ENCODE results near the gene IL27RA.

The IL27RA gene

DNA sequence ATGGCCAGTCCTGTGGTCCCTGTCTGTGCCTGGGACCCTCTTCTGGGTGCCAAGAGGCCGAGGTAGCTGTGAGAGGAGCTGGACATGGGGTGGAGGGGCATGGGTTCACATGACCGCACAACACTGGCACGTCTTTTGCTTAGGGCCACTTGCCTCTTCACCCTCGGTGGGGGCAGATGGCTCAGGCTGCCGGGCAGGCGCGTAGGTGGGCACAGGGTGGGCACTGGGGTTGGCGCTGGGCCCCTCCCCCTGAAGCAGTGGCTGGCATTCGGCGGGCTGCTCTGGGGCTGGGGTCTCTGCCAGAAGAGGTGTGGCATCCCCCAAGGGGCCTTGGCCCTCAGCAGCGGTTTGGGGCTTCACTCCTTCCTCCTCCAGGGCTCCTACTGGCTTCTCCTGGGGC, 21.9 kb downstream of the IL27RA start:
- no peak for TF ChIP-seq POLR2A (IDR thresholded peaks at IDR 0.05; ENCODE audit: low read depth, low read length)
- no peak for FAIRE-seq
- DNase-seq (ENCODE audit: insufficient read length, low spot score) = no peak

DNA sequence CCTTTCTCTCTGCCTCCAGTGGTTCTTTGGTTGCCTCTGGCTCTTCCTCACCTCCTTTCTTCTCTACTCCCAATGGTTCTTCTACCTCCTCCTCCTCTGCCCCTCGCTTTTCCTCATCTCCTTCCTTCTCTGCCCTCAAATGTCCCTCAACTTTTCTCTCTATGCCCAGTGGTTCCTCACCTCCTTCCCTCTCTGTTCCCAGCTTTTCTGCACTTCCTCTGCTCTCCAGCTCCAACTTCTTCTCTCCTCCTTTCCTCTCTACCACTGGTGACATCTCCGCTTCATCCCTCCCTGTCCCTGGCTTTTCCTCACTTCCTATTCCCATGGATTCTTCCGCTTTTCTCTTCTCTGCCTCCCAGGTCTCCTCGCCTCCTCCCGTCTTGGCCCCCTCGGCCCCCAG, 22.5 kb downstream of the IL27RA start:
- DNase-seq (ENCODE audit: insufficient read length, low spot score) (no peak), FAIRE-seq (no peak)
- no peak for TF ChIP-seq POLR2A (IDR thresholded peaks at IDR 0.05; ENCODE audit: low read depth, low read length)

DNA sequence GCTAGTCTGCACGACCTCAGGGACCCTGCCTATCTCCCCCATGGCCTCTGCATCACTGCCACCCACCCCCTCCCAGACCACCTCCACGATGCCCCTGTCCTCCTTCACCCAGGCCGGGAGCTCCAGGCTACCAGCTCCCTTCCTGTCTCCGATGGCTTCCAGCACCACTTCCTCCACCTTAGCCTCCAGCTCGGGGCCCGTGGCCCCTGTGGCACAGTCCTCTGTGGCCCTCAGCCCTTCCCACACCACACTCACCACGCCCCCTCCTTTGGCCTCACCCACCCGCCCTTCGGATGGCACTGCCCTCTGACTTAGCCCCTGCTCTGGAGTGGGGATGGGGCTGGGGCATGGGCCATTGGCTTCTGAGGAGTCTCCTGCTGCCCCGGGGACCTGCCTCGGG, 23.2 kb downstream of the IL27RA start:
- no peak for DNase-seq (ENCODE audit: insufficient read length, low spot score)
- no peak for FAIRE-seq

DNA sequence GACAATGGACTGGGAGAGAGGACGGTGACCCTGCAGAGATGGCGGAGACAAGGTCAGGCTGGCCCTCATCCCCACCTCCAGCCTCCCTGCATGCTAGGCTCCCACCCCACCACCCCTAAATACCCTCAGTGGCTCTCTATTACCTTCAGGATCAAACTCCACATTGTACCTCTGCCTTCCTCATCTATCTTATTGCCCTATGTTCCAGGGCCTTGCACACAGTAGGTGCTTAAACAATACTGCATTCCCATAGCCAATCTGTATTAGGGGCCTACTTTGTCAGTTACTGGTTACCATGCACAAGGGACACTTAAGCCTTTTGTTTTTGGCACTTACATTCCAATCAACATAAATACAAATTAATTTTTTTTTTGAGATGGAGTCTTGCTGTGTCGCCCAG, 23.8 kb downstream of the IL27RA start:
- no peak for FAIRE-seq
- no peak for DNase-seq (ENCODE audit: insufficient read length, low spot score)
- no peak for TF ChIP-seq POLR2A (IDR thresholded peaks at IDR 0.05; ENCODE audit: low read depth, low read length)

More for the DNA sequence above, 23.2 kb downstream of the IL27RA start:
- TF ChIP-seq POLR2A (IDR thresholded peaks at IDR 0.05; ENCODE audit: low read depth, low read length) = no peak

DNA sequence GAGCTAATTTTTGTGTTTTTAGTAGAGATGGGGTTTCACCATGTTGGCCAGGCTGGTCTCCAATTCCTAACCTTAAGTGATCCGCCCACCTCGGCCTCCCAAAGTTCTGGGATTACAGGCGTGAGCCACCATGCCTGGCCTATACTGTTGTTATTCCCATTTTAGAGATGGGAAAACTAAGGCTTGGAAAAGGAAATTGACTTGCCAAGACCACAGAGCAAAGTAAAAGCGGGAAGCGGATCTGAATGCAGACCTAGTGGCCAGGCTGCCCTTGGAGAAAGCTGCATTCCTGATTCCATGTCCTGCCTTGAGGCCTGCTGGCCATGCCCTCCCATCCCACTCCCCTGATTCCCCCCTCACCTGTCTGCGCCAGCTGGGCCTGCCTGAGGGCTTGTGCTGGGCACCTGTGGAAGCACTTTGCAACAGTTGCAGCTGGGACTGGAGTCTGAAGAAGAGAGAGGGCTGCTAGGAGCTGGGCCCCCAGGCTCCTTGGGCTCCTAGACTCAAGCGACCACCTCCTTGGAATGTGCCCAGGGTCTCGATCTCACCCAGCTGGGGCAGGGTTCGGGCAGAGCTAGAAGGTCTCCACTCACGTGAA, 24.6 kb downstream of the IL27RA start:
- TF ChIP-seq POLR2A (IDR thresholded peaks at IDR 0.05; ENCODE audit: low read depth, low read length) = no peak
- no peak for FAIRE-seq

DNA sequence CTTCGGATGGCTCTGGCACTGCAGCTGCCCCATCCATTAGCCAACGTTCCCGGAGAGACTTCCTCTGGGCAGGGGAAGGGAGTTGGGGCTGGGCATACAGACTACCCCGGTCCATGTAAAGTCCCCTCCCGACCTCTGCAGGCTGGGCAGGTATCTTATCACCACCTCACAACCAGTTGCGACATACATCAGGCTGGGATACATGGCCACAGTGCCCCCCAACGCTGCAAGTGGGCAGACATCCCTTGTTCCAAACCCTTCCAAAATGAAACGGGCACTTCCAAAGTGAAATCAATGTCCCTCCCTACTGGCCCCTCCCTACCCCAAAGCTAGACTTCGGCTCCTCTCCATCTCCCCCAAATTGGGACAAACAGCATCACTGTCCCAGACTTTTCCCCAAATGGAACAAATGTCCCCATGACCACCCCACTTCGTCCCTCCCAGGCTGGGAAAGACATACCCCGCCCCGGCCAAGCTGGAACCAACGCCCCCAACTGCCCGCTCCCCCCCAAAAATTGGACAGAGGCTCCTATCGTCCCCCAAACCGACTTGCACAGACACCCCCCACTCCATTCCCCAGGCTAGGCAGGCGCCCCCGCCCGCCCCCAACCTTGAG, 25.3 kb downstream of the IL27RA start:
- FAIRE-seq (no peak), DNase-seq (ENCODE audit: insufficient read length, low spot score) (no peak)

More for the DNA sequence above, 24.6 kb downstream of the IL27RA start:
- no peak for DNase-seq (ENCODE audit: insufficient read length, low spot score)

DNA sequence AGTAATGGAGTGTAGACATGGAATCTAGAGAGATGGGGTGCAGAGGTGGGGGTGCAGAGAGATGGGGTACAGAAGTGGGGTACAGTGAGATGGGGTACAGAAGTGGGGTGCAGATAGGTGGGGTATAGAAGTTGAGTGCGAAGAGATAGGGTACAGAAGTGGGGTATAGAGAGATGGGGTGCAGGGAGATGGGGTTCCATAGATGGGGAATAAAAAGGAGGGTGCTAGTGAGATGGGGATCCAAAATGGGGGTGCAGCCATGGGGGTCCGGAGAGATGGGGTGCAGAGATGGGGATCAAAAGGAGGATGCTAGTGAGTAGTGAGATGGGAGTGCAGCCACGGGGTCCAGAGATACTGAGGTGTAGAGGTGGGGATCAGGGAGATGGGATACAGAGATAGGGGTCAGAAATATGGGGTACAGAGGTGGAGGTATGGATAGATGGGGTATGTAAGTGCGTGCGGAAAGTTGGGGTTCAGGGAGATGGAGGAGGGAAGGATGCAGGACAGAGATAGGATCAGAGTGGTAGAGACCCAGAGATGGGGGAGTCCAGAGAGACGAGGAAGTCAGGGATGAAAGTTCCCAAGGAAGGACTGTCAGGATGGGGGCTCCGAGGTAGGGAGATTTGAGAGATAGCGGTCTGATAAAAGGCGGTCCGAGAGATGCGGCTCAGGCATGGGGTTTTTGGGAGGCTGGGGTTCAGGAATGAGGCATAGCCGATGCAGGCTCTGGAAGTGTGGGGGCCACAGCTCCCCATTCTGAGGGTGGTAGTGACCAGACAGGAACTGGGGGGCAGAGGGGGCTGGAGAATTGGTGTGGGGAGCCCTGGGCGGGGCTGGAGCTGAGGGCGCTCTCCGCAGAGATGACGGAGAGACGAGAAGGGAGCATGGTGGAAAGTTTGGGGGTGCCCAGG, 26.9 kb downstream of the IL27RA start:
- DNase-seq (ENCODE audit: insufficient read length, low spot score) = no peak
- no peak for TF ChIP-seq POLR2A (IDR thresholded peaks at IDR 0.05; ENCODE audit: low read depth, low read length)
- no peak for FAIRE-seq

More for the DNA sequence above, 25.3 kb downstream of the IL27RA start:
- TF ChIP-seq POLR2A (IDR thresholded peaks at IDR 0.05; ENCODE audit: low read depth, low read length) = no peak

DNA sequence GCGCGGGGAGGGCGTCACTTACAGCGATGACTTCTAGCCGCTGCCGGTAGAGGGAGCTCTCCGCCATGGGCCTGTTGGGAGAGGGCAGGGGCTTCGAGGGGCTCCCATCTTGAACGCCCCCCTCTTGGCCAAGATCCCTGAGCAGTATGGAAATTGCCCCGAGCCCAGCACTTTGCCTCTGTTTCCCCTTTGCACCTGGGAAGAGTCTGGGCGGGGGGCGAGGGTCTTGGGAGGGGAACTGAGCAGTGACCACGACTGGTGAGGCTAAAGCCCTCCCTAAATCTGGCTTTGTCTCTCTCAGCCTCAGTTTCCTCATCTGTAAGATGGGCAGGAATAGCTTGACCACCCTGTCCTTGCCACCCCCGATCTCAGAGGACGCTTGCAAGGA, 27.5 kb downstream of the IL27RA start:
- FAIRE-seq = no peak
- no peak for DNase-seq (ENCODE audit: insufficient read length, low spot score)

DNA sequence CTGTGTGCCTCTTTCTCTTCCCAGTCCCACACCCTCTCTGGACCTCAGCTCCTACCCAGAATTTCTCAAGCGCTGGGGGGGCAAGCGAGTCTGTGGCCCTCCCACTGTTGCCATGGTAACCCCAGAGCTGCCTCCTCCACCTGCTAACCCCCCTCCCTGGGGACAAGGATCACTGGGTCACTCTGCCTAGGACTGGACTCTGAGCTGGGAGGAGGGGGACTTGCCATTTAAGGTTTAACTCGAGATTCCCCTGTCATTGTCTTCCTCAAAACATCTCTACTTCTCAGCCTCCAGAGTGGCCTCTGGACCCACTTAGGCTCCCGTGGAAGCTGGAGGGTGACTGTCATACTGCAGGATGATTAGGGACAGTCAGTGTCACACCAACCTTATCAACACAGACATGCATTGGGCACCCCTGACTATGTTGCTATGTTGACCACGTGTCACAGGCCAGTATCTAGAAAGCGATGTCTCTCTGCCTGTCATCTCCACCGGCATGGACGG, 28.1 kb downstream of the IL27RA start:
- no peak for TF ChIP-seq POLR2A (IDR thresholded peaks at IDR 0.05; ENCODE audit: low read depth, low read length)
- DNase-seq (ENCODE audit: insufficient read length, low spot score) = no peak
- FAIRE-seq = no peak

More for the DNA sequence above, 27.5 kb downstream of the IL27RA start:
- TF ChIP-seq POLR2A (IDR thresholded peaks at IDR 0.05; ENCODE audit: low read depth, low read length) = no peak

DNA sequence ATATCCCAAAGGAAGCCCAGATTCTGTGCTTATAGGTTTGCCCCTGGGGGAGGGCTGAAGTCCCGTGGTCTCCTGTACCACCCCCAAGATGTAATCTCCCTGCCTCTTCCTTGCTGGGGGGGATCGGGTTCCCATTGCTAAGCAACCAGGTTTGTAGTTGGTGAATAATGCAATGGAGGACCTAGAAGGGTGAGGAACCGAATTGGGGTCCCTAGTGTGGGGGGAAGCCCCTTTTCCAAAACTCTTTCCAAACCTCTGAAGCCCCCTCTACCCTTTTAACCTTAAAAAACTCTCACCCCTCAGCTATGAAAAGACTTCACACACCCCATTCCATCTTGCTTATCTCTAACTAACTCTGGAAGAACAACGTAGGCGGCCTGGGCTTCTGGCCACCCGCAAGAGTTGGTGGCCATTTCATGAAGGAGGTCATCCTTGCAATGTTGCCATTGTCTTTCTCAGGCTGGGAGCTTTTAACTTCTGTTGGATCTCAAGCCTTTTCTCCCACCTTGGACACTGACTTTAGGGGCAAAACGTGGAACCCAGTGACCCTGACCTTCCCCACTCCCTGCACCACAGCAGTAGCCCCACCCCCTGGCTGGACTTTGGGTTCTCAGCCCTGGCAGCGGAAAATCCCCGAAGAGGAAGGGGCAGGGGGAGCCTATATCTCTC, 29.7 kb downstream of the IL27RA start:
- FAIRE-seq (no peak), DNase-seq (ENCODE audit: insufficient read length, low spot score) (no peak)
- no peak for TF ChIP-seq POLR2A (IDR thresholded peaks at IDR 0.05; ENCODE audit: low read depth, low read length)

DNA sequence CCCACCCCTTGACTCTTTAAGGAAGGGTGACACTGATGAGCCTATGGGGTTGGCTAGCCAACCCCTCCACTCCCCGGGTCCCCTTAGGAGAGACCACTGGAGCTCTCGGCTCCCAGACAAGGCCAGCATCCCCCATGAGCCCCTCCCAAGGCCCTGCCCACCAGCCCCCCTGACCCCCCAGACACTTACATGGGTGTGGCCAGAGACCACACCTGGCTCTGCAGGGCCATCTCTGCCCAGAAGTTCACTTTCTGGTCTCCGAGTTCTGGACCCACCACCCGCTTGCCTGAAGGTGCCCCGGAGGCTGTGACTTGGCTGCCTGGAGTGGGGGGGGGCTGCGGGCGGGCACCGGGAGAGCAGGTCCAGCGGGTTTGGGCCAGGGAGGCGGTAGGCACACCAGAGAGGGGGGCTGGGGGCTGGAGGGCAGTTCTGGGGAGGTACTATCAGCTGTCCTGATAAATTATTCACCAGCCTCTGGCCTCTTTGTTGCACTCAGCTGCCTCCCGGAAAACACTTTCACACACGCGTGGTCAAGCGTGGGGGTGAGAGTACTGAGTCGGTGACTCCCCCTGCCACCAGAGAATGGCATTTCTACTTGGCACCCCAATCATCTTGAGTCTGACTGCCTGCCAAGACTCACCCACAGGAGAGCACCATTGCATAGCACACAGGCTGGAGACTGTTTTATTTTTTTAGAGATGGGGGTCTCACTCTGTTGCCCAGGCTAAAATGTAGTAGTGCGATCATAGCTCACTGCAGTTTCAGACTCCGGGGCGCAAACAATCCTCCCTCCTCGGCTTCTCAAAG, 30.4 kb downstream of the IL27RA start, which contains the start of gene PALM3:
Gene PALM3 (minus strand): TSS at position 326 of the 807 bp plus-strand sequence. CDS start 96 bp downstream, at position 230.
- no peak for DNase-seq (ENCODE audit: insufficient read length, low spot score)
- FAIRE-seq = no peak
- no peak for TF ChIP-seq POLR2A (IDR thresholded peaks at IDR 0.05; ENCODE audit: low read depth, low read length)

DNA sequence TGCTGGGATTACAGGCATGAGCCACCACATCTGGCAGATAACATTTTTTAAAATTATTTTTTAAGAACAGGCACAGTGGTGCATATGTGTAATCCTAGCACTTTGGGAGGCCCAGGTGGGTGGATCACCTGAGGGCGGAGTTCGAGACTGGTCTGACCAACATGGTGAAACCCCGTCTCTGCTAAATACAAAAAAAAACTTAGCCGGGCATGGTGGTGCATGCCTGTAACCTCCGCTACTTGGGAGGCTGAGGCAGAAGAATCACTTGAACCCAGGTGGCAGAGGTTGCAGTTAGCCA, 30.9 kb downstream of the IL27RA start:
- no peak for DNase-seq (ENCODE audit: insufficient read length, low spot score)
- TF ChIP-seq POLR2A (IDR thresholded peaks at IDR 0.05; ENCODE audit: low read depth, low read length) = no peak
- no peak for FAIRE-seq

DNA sequence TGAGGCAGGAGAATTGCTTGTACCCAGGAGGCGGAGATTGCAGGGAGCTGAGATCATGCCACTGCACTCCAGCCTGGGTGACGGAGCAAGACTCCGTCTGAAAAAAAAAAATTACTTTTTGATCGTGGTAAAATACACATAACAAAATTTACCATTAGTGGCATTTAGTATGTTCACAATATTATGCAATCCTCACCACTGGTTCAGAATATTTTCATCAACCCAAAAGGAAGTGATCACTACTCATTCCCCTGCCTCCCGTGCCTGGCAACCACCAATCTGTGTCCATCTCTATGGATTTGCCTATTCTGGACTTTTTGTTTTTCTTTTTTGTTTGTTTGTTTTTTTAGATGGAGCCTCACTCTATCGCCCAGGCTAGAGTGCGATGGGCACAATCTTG, 31.5 kb downstream of the IL27RA start:
- DNase-seq (ENCODE audit: insufficient read length, low spot score) (no peak), FAIRE-seq (no peak)
- TF ChIP-seq POLR2A (IDR thresholded peaks at IDR 0.05; ENCODE audit: low read depth, low read length) = no peak
